DOHH2 (cell line): ENCODE measurements around the gene UBE2D3.

Experiments
- H3F3A ChIP-seq: fragments of 200-600 bp; sonication (generic), shearing (Covaris generic); 2 replicates; pipeline ENCODE4 v1.6.0; 2016; ENCODE audit warnings: antibody characterized with exemption, mild to moderate bottlenecking; ENCODE audit not compliant: control insufficient read depth, insufficient read depth
- H3K27ac ChIP-seq: fragments of 200-600 bp; sonication (generic); 2 replicates; pipeline ENCODE4 v1.5.1; 2014; ENCODE audit warnings: low read depth, mild to moderate bottlenecking, low read length, moderate library complexity
- H3K27me3 ChIP-seq: fragments of 200-600 bp; sonication (generic); 2 replicates; pipeline ENCODE4 v1.6.1; 2014; ENCODE audit warnings: mild to moderate bottlenecking, low read length, mixed read lengths; ENCODE audit not compliant: control insufficient read depth
- H3K36me3 ChIP-seq: fragments of 200-600 bp; sonication (generic); 2 replicates; pipeline ENCODE4 v1.6.1; 2014; ENCODE audit warnings: mild to moderate bottlenecking, low read length, moderate library complexity, mixed read lengths; ENCODE audit not compliant: control insufficient read depth
- H3K4me1 ChIP-seq: fragments of 200-600 bp; sonication (generic); 2 replicates; pipeline ENCODE4 v1.6.1; 2014; ENCODE audit warnings: mild to moderate bottlenecking, low read length, mixed read lengths; ENCODE audit not compliant: control insufficient read depth
- H3K4me2 ChIP-seq: fragments of 200-600 bp; sonication (generic); 2 replicates; pipeline ENCODE4 v1.6.0; 2014; ENCODE audit warnings: mild to moderate bottlenecking, low read length, moderate library complexity
- H3K4me3 ChIP-seq: fragments of 200-600 bp; sonication (generic); 2 replicates; pipeline ENCODE4 v1.5.1; 2014; ENCODE audit warnings: mild to moderate bottlenecking, low read length, mixed read lengths
- H3K79me2 ChIP-seq: fragments of 200-600 bp; sonication (generic); 2 replicates; pipeline ENCODE4 v1.6.1; 2014; ENCODE audit warnings: mild to moderate bottlenecking, low read length, mixed read lengths; ENCODE audit not compliant: control insufficient read depth
- H3K9me2 ChIP-seq: fragments of 200-600 bp; sonication (generic); replicated peaks from 2 replicates; pipeline ENCODE4 v1.6.1; 2014; ENCODE audit warnings: mild to moderate bottlenecking, low read length, mixed read lengths; ENCODE audit not compliant: control insufficient read depth
- H3K9me3 ChIP-seq: fragments of 200-600 bp; sonication (generic); 2 replicates; pipeline ENCODE4 v1.6.1; 2014; ENCODE audit warnings: antibody characterized with exemption, low read length, mixed read lengths; ENCODE audit not compliant: control insufficient read depth, insufficient read depth
- H4K20me1 ChIP-seq: fragments of 200-600 bp; sonication (generic); 2 replicates; pipeline ENCODE4 v1.6.0; 2014; ENCODE audit warnings: low read depth, mild to moderate bottlenecking, antibody characterized with exemption, low read length, moderate library complexity; ENCODE audit not compliant: control insufficient read depth, insufficient read depth
- CTCF ChIP-seq: fragments of 200-600 bp; sonication (generic); IDR thresholded peaks from one replicate; pipeline ENCODE4 v1.5.1; 2014; ENCODE audit warnings: antibody characterized with exemption, mild to moderate bottlenecking, low read depth, low read length; ENCODE audit not compliant: poor library complexity, severe bottlenecking
- EZH2phosphoT487 ChIP-seq: fragments of 200-600 bp; sonication (generic); IDR thresholded peaks from 2 replicates; pipeline ENCODE4 v1.6.1; 2017; ENCODE audit warnings: borderline replicate concordance, mild to moderate bottlenecking, antibody characterized with exemption, low read length, moderate library complexity, mixed read lengths

Gene UBE2D3

GRCh38 chr4:102759831-102760644 is 67.3 kb downstream of the UBE2D3 start:
- peak overlapping the region; percentile 85 for H3K4me3 ChIP-seq
- peak overlapping the region; percentile 97 for H3K4me2 ChIP-seq
- peaks cover 9% of the 10 kb centered on the region for H3K27me3 ChIP-seq
- 0 out of 2 replicates have a peak, but pooled peaks cover 2% of the 10 kb centered on the region for H3K36me3 ChIP-seq
- H4K20me1 ChIP-seq: no peaks in the 10 kb centered on the region
- no peaks in the 10 kb centered on the region for H3K9me2 ChIP-seq
- H3K9me3 ChIP-seq: 0 out of 2 replicates have a peak, but pooled peaks cover 2% of the 10 kb centered on the region
- peaks cover 40% of the 10 kb centered on the region for H3K79me2 ChIP-seq
- H3F3A ChIP-seq: no peaks in the 10 kb centered on the region
- TF ChIP-seq EZH2phosphoT487 (no peak), CTCF (no peak)
- peaks cover 25% of the 10 kb centered on the region for H3K4me1 ChIP-seq
- peak overlapping the region; percentile 29 for H3K27ac ChIP-seq

GRCh38 chr4:102758241-102759160 is 68.8 kb downstream of the UBE2D3 start:
- no peak overlapping the region for H3K27ac ChIP-seq
- H3K36me3 ChIP-seq: 0 out of 2 replicates have a peak, but pooled peaks cover 2% of the 10 kb centered on the region
- H3K4me2 ChIP-seq: peak overlapping the region; percentile 97; the same call in 1 of the 2 replicates

GRCh38 chr4:102757681-102758080 is 69.7 kb downstream of the UBE2D3 start:
- Histone ChIP-seq H3K27ac (no peak overlapping the region), H3K9me3 (0 out of 2 replicates have a peak, but pooled peaks cover 2% of the 10 kb centered on the region), H3K27me3 (peaks cover 9% of the 10 kb centered on the region), H3K9me2 (no peaks in the 10 kb centered on the region), H3K36me3 (0 out of 2 replicates have a peak, but pooled peaks cover 2% of the 10 kb centered on the region), H3K4me2 (0 out of 2 replicates have a peak overlapping the region, but pooled peaks have one; percentile 3), H3K4me3 (no peak overlapping the region), H4K20me1 (no peaks in the 10 kb centered on the region), H3K79me2 (peaks cover 43% of the 10 kb centered on the region), H3K4me1 (peaks cover 25% of the 10 kb centered on the region), H3F3A (no peaks in the 10 kb centered on the region)
- TF ChIP-seq CTCF: no peak
- no peak for TF ChIP-seq EZH2phosphoT487

More at GRCh38 chr4:102758241-102759160, 68.8 kb downstream of the UBE2D3 start:
- Histone ChIP-seq H3K4me1 (peaks cover 25% of the 10 kb centered on the region), H3F3A (no peaks in the 10 kb centered on the region), H3K9me3 (0 out of 2 replicates have a peak, but pooled peaks cover 2% of the 10 kb centered on the region), H3K79me2 (peaks cover 43% of the 10 kb centered on the region), H3K9me2 (no peaks in the 10 kb centered on the region), H4K20me1 (no peaks in the 10 kb centered on the region), H3K27me3 (peaks cover 9% of the 10 kb centered on the region), H3K4me3 (no peak overlapping the region)
- TF ChIP-seq EZH2phosphoT487 (no peak), CTCF (no peak)
